Hepatocyte (in vitro differentiated cells): Measurements from ENCODE around the gene SYT15.
A peak's percentile ranks its signal among the peaks of the same experiment; 100 is the strongest.
"Not testable (repeated sequence)": the region's sequence is repeated elsewhere in the genome, so short reads cannot be mapped to it uniquely, and the experiment has no call there.

Experiments
- EZH2 ChIP-seq: fragments of 200-600 bp; sonication (generic); IDR thresholded peaks from 2 replicates; pipeline ENCODE4 v1.6.1; 2016; ENCODE audit warnings: antibody characterized with exemption, mild to moderate bottlenecking, borderline replicate concordance
- TF ChIP-seq, protein P1 (sequence below): fragments of 200-600 bp; sonication (generic); IDR thresholded peaks from 2 replicates; pipeline ENCODE4 v1.5.1; 2016; ENCODE audit warnings: antibody characterized with exemption, mild to moderate bottlenecking; ENCODE audit not compliant: poor library complexity

DNA sequence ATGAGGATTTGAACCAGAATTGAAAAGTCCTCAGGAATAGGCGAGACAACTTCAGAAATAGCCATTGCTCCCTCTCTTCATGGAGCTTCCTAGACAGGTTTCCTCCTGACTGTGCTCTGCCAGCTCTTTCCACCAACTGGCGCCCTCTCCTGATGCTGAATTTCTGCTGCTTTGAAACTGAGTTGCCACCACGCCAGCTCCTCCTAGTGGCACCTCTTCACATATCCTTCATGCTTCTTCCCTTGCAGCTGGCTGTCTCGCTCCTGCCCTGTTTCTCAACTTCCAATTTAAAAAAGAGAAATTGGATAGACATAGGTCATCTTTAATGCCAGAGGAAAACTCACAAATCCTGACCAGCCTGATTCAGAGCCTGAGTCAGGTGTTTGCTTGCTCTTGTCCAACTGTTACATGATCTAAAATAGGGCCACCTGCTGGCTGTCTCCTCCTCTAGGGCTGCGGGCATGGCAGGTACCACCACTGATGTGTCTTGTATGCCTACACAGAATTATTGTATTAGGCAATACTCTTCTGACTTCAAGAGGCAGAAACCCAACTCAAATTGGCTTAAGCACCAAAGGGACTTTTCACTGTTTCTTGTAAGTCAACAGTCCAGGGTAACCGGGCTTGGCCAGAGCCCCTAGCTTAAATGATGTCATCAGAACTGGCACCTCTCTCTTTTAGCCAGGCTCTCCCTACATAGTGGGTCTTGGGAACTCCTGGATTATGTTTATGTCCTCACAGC lies 13.2 kb upstream of the SYT15 start:
- TF ChIP-seq EZH2: not testable (repeated sequence)
- TF ChIP-seq, protein P1, sequence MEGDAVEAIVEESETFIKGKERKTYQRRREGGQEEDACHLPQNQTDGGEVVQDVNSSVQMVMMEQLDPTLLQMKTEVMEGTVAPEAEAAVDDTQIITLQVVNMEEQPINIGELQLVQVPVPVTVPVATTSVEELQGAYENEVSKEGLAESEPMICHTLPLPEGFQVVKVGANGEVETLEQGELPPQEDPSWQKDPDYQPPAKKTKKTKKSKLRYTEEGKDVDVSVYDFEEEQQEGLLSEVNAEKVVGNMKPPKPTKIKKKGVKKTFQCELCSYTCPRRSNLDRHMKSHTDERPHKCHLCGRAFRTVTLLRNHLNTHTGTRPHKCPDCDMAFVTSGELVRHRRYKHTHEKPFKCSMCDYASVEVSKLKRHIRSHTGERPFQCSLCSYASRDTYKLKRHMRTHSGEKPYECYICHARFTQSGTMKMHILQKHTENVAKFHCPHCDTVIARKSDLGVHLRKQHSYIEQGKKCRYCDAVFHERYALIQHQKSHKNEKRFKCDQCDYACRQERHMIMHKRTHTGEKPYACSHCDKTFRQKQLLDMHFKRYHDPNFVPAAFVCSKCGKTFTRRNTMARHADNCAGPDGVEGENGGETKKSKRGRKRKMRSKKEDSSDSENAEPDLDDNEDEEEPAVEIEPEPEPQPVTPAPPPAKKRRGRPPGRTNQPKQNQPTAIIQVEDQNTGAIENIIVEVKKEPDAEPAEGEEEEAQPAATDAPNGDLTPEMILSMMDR: peak; percentile 84
